DOHH2 (cell line): ENCODE data around the gene RASAL1.

ENCODE experiments used
- H3F3A ChIP-seq: fragments of 200-600 bp; sonication (generic), shearing (Covaris generic); 2 replicates; pipeline ENCODE4 v1.6.0; 2016; ENCODE audit warnings: antibody characterized with exemption, mild to moderate bottlenecking; ENCODE audit not compliant: control insufficient read depth, insufficient read depth
- H3K27ac ChIP-seq: fragments of 200-600 bp; sonication (generic); 2 replicates; pipeline ENCODE4 v1.5.1; 2014; ENCODE audit warnings: low read depth, mild to moderate bottlenecking, low read length, moderate library complexity
- H3K27me3 ChIP-seq: fragments of 200-600 bp; sonication (generic); 2 replicates; pipeline ENCODE4 v1.6.1; 2014; ENCODE audit warnings: mild to moderate bottlenecking, low read length, mixed read lengths; ENCODE audit not compliant: control insufficient read depth
- H3K36me3 ChIP-seq: fragments of 200-600 bp; sonication (generic); 2 replicates; pipeline ENCODE4 v1.6.1; 2014; ENCODE audit warnings: mild to moderate bottlenecking, low read length, moderate library complexity, mixed read lengths; ENCODE audit not compliant: control insufficient read depth
- H3K4me1 ChIP-seq: fragments of 200-600 bp; sonication (generic); 2 replicates; pipeline ENCODE4 v1.6.1; 2014; ENCODE audit warnings: mild to moderate bottlenecking, low read length, mixed read lengths; ENCODE audit not compliant: control insufficient read depth
- H3K4me2 ChIP-seq: fragments of 200-600 bp; sonication (generic); 2 replicates; pipeline ENCODE4 v1.6.0; 2014; ENCODE audit warnings: mild to moderate bottlenecking, low read length, moderate library complexity
- H3K4me3 ChIP-seq: fragments of 200-600 bp; sonication (generic); 2 replicates; pipeline ENCODE4 v1.5.1; 2014; ENCODE audit warnings: mild to moderate bottlenecking, low read length, mixed read lengths
- H3K79me2 ChIP-seq: fragments of 200-600 bp; sonication (generic); 2 replicates; pipeline ENCODE4 v1.6.1; 2014; ENCODE audit warnings: mild to moderate bottlenecking, low read length, mixed read lengths; ENCODE audit not compliant: control insufficient read depth
- H3K9me2 ChIP-seq: fragments of 200-600 bp; sonication (generic); replicated peaks from 2 replicates; pipeline ENCODE4 v1.6.1; 2014; ENCODE audit warnings: mild to moderate bottlenecking, low read length, mixed read lengths; ENCODE audit not compliant: control insufficient read depth
- H3K9me3 ChIP-seq: fragments of 200-600 bp; sonication (generic); 2 replicates; pipeline ENCODE4 v1.6.1; 2014; ENCODE audit warnings: antibody characterized with exemption, low read length, mixed read lengths; ENCODE audit not compliant: control insufficient read depth, insufficient read depth
- H4K20me1 ChIP-seq: fragments of 200-600 bp; sonication (generic); 2 replicates; pipeline ENCODE4 v1.6.0; 2014; ENCODE audit warnings: low read depth, mild to moderate bottlenecking, antibody characterized with exemption, low read length, moderate library complexity; ENCODE audit not compliant: control insufficient read depth, insufficient read depth
- CTCF ChIP-seq: fragments of 200-600 bp; sonication (generic); IDR thresholded peaks from one replicate; pipeline ENCODE4 v1.5.1; 2014; ENCODE audit warnings: antibody characterized with exemption, mild to moderate bottlenecking, low read depth, low read length; ENCODE audit not compliant: poor library complexity, severe bottlenecking
- EZH2phosphoT487 ChIP-seq: fragments of 200-600 bp; sonication (generic); IDR thresholded peaks from 2 replicates; pipeline ENCODE4 v1.6.1; 2017; ENCODE audit warnings: borderline replicate concordance, mild to moderate bottlenecking, antibody characterized with exemption, low read length, moderate library complexity, mixed read lengths

Gene RASAL1

DNA sequence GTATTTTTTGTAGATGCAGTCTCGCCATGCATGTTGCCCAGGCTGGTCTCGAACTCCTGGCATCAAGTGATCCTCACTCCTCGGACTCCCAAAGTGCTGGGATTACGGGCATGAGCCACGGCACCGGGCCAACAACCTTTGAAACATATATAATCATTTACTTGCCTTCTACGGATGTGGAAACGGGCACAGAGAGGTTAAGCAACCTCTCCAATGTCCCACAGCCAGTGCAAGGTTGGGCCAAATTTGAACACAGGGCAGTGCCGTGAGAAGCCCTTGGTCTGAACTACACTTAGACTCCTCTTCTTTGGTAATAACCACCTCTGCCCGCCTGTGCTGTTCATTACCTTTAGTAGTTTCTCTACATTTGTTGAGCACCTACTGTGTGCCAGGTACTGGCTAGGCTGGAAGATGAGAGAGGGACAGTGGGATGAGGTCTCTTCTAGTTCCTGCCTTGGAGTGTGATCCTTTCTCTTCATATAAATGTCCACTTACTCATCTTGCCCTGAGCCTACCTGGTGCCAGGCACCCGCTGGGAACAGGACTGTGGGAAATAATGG, 47.5 kb upstream of the RASAL1 start:
- peak overlapping the region; percentile 92 for H3K4me2 ChIP-seq
- TF ChIP-seq CTCF: no peak
- TF ChIP-seq EZH2phosphoT487: no peak
- peaks cover 7% of the 10 kb centered on the region; the same call in 1 of the 2 replicates for H4K20me1 ChIP-seq
- H3K4me3 ChIP-seq: peak overlapping the region; percentile 87
- H3K79me2 ChIP-seq: peaks cover 79% of the 10 kb centered on the region
- no peaks in the 10 kb centered on the region for H3K27me3 ChIP-seq
- no peaks in the 10 kb centered on the region for H3F3A ChIP-seq
- H3K27ac ChIP-seq: 0 out of 2 replicates have a peak overlapping the region, but pooled peaks have one; percentile 0
- H3K9me3 ChIP-seq: no peaks in the 10 kb centered on the region
- H3K9me2 ChIP-seq: no peaks in the 10 kb centered on the region
- H3K4me1 ChIP-seq: peaks cover 47% of the 10 kb centered on the region
- peaks cover 81% of the 10 kb centered on the region for H3K36me3 ChIP-seq

DNA sequence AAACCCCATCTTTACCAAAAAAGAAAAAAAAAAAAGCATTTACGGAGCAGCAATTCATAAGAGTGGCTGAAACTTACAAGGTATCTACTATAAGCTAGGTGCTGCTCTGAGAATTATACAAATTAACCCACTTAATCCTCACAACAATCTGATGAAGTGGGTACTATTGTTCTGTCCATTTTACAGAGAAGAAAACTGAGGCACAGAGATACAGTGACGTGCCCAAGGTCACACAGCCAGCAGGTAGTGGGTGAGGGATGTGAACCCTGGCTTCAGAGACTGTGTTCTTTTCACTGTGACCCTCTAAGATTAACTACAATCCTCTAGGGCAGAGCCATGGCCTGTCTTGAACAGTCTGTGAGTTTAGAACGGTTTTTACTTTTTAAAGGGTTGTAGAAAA, 46.4 kb upstream of the RASAL1 start:
- Histone ChIP-seq H3K9me3 (no peaks in the 10 kb centered on the region), H3F3A (no peaks in the 10 kb centered on the region), H3K4me1 (peaks cover 39% of the 10 kb centered on the region), H3K9me2 (no peaks in the 10 kb centered on the region), H4K20me1 (peaks cover 7% of the 10 kb centered on the region; the same call in 1 of the 2 replicates), H3K79me2 (peaks cover 68% of the 10 kb centered on the region), H3K36me3 (peaks cover 81% of the 10 kb centered on the region), H3K4me2 (no peak overlapping the region), H3K4me3 (no peak overlapping the region), H3K27ac (no peak overlapping the region), H3K27me3 (no peaks in the 10 kb centered on the region)
- TF ChIP-seq CTCF: no peak
- no peak for TF ChIP-seq EZH2phosphoT487

- H3K9me3 ChIP-seq: no peaks in the 10 kb centered on the region
- 0 out of 2 replicates have a peak, but pooled peaks cover 2% of the 10 kb centered on the region for H3F3A ChIP-seq
- peaks cover 52% of the 10 kb centered on the region for H3K79me2 ChIP-seq
- no peak overlapping the region for H3K4me3 ChIP-seq
- H3K9me2 ChIP-seq: no peaks in the 10 kb centered on the region
- H3K4me1 ChIP-seq: peaks cover 30% of the 10 kb centered on the region
- peaks cover 80% of the 10 kb centered on the region for H3K36me3 ChIP-seq
- H4K20me1 ChIP-seq: peaks cover 7% of the 10 kb centered on the region; the same call in 1 of the 2 replicates
- no peaks in the 10 kb centered on the region for H3K27me3 ChIP-seq
- TF ChIP-seq CTCF (no peak), EZH2phosphoT487 (no peak)
- H3K4me2 ChIP-seq: no peak overlapping the region
- no peak overlapping the region for H3K27ac ChIP-seq
These were observed 44.8 kb upstream of the RASAL1 start for GRCh38 chr12:113180333-113180732.
